LNCaP clone FGC (cell line): ENCODE data around the gene EXOSC5.
A peak's percentile ranks its signal among the peaks of the same experiment; 100 is the strongest.
"Not testable (repeated sequence)": the region's sequence is repeated elsewhere in the genome, so short reads cannot be mapped to it uniquely, and the experiment has no call there.

Source experiments
- DNase-seq: peaks from one replicate; pipeline ENCODE4 v3.0.0-alpha.2; 2011; ENCODE audit warnings: low read depth
- H3K4me3 ChIP-seq: 2 replicates; pipeline ENCODE4 v1.5.1; 2011; ENCODE audit warnings: mild to moderate bottlenecking, low read depth, low read length, control low read depth
- TF ChIP-seq, protein P1 (sequence below): IDR thresholded peaks from 2 replicates; pipeline ENCODE4 v1.5.1; 2012; ENCODE audit warnings: mild to moderate bottlenecking; ENCODE audit not compliant: control insufficient read depth, insufficient read depth; ENCODE audit errors: extremely low read depth

The EXOSC5 gene

DNA sequence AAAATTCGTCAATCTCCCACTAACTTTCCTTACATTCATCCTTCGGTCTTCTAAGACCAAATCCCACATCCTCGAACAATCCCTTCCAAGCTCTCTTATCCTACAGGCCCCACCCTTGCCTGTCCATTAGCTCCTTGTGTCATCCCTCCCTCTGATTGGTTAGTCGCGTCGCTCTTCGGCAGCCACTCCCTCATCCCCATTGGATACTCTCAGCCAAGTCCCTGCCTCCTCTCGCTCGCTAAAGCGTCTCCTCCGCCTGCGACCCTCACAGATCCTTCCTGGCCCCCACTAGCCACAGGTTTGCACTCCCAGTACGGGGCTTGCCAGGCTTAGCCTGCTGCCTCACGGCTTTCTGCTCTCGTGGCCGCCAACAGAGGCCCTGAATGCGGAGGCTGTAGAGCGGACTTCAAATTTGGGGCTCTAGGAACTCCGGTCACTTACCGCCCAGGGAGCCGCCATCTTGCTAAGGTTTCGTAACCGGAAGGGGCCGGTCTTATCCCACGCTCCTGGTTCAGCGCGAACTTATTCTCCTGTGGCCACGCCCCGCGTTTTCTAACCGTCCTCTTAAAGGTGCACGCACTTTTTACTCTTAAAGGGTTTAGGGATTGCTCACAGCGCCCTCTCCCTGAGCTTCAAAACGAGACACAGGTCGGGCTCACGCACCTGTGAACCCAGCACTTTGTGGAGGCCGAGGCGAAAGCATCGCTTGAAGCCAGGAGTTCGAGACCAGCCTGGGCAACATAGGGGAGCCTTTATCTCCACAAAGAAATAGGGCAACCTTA is 42.5 kb upstream of the EXOSC5 start, which contains the start of gene DMAC2:
Gene DMAC2, minus strand, starts transcription at position 472 of the 782 bp plus-strand sequence. Its CDS starts 13 bp downstream, at position 459.
- DNase-seq, result peak; percentile 89
- TF ChIP-seq, protein P1, sequence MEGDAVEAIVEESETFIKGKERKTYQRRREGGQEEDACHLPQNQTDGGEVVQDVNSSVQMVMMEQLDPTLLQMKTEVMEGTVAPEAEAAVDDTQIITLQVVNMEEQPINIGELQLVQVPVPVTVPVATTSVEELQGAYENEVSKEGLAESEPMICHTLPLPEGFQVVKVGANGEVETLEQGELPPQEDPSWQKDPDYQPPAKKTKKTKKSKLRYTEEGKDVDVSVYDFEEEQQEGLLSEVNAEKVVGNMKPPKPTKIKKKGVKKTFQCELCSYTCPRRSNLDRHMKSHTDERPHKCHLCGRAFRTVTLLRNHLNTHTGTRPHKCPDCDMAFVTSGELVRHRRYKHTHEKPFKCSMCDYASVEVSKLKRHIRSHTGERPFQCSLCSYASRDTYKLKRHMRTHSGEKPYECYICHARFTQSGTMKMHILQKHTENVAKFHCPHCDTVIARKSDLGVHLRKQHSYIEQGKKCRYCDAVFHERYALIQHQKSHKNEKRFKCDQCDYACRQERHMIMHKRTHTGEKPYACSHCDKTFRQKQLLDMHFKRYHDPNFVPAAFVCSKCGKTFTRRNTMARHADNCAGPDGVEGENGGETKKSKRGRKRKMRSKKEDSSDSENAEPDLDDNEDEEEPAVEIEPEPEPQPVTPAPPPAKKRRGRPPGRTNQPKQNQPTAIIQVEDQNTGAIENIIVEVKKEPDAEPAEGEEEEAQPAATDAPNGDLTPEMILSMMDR, result peak; percentile 54
- H3K4me3 ChIP-seq, result peak within 1 kb of the TSS; percentile 73

DNA sequence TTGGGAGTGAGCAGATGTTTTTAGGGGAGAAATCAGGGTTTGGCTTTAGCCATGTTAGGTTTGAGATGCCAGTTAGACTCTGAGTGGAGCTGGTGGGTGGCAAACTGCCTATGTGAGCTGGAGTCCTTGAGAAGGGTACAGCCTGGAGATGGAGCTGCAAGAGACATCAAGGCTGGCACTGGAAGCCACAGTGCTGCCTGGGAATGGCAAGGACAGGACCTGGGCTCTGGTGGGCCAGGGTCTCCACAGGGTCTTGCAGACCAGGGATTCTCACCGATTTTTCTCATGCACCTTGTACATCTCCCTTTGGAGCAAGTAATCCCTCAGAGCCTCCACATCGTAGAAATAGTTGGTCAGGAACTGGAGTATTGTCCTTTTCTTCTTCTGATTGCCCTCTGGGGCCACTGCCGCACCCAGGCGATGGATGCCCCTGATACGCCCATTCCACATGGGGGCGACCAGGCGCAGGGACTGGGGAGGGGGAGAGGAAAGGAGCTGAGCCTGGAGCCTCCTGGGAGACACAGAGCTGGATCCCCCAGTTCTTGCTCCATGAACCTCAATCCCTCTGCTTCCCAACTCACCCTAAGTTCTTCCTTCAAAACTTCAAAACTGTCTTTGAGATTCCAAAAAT is 40.9 kb upstream of the EXOSC5 start:
- TF ChIP-seq, protein P1, result no peak
- H3K4me3 ChIP-seq, result no peak overlapping the region
- no peak for DNase-seq

DNA sequence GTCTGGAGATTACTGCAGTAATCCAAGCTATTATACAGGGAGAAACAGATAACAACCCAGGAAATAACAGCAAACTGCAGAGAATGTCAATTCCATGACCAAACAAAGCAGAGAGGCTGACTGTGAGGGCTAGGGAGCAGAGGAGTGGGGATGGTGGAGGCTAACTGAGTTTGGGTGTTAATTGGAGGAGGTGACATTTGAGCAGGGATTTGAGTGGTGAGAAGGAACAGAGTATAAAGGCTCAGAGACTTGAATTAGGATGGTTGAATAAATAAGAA is 39.5 kb upstream of the EXOSC5 start:
- DNase-seq, result no peak
- TF ChIP-seq, protein P1, result no peak
- no peak overlapping the region for H3K4me3 ChIP-seq

DNA sequence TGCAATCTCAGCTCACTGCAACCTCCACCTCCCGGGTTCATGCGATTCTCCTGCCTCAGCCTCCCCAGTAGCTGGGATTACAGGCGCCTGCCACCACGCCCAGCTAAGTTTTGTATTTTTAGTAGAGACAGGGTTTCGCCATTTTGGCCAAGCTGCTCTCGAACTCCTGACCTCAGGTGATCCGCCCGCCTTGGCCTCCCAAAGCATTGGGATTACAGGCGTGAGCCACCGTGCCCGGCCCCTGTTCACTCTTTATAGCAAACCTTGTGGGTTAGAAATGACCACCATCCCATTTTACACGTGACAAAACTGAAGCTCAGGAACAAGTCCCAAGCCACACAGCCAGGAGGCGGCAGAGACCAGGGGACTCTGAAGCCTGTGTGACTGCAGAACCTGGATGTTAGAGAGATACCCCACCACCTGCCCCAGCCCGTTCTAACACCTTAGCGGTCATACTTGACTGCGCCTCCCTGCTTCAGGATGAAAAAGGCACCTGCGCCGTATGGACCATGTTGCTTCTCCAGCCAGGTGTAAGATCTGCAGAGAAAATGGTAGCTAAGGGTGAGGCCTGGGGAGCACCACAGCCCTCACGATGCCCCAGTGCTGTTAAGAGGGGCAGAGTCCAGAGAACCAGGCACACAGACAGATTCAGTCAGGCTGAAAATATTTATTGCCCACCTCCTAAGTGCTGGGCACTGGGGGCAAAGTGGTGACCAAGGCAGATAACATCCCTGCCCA is 38.9 kb upstream of the EXOSC5 start:
- no peak overlapping the region for H3K4me3 ChIP-seq
- TF ChIP-seq, protein P1, result no peak
- no peak for DNase-seq

DNA sequence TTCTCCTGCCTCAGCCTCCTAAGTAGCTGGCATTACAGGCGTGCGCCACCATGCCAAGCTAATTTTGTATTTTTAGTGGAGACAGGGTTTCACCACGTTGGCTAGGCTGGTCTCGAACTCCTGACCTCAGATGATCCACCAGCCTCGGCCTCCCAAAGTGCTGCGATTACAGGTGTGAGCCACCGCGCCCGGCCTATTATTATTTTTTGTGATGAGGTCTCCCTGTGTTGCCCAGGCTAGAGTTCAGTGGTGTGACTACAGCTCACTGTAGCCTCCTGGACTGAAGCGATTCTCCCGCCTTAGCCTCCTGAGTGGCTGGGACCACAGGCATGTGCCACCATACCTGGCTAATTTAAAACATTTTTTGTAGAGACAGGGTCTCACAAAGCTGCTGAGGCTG is 38.2 kb upstream of the EXOSC5 start:
- DNase-seq, H3K4me3 ChIP-seq: not testable (repeated sequence)

DNA sequence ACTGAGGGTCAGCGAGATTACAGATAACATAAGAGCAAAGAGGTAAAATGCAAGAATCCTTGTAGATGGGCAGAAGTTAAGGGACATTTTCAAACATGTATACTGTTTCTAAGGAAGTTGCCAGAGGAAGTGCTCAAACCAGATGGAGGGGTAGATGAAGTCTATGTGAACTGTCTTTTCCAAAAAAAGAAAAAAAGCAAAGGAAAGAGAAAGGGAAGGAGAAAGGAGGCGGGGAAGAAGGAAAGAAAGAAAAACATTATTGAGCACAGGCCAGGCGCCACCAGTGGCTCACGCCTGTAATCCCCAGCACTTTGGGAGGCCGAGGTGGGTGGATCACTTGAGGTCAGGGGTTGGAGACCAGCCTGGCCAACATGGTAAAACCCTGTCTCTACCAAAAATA is 37.3 kb upstream of the EXOSC5 start:
- DNase-seq, result no peak
- H3K4me3 ChIP-seq, result no peak overlapping the region
- TF ChIP-seq, protein P1, result no peak

DNA sequence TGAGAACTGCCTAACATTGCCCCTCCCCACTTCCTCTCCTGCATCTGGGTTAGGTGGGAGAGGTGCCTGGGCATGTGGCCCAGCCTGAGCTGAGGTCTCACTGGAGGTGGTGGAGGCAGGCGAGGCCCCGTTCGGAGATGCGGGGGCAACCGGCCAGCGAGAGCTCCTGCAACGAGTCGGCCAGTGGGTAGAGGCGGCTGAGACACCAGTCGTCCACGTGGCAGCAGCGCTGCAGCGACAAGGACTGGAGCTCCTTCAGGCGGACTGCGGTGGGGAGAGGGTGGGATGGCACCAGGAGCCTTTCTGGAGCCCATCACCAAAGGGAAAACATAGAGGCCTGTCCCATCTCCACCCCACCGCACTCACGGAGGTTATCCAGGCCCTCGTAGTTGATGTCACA is 36.0 kb upstream of the EXOSC5 start:
- TF ChIP-seq, protein P1, result no peak
- H3K4me3 ChIP-seq, result no peak overlapping the region
- no peak for DNase-seq
